ENCODE measurements around the gene SLC29A3. TPM values are rescaled to one million over a fixed set of nuclear protein-coding genes. Genes with fewer than 3 reads are reported as not detected.

The SLC29A3 gene
- total RNA-seq, 3 donors from 2014 or later (not counting 1 experiment from before 2014, with no cell fraction given) = 4.0 to 6.6 (median 5.3) TPM

GRCh38 chr10:71380841-71381240 is 61.8 kb downstream of the SLC29A3 start:
- 50% methylated on average over 1 of the region's 1 CpG for WGBS (ENCODE audit: insufficient coverage)
- H3K4me1 ChIP-seq (ENCODE audit: control insufficient read depth, insufficient read depth, low read length) = peaks cover 26% of the 10 kb centered on the region
- no peaks in the 10 kb centered on the region for H3K9me3 ChIP-seq (ENCODE audit: control insufficient read depth, insufficient read depth, low read length)
- no peak overlapping the region for H3K4me3 Mint-ChIP-seq
- no peaks in the 10 kb centered on the region for H3K27me3 ChIP-seq (ENCODE audit: control insufficient read depth, insufficient read depth, low read length)
- no peak overlapping the region for H3K27ac Mint-ChIP-seq
- H3K36me3 ChIP-seq (ENCODE audit: control insufficient read depth, insufficient read depth, low read length) = no peaks in the 10 kb centered on the region
- H3K27ac ChIP-seq (ENCODE audit: low read length) = no peak overlapping the region
- DNase-seq (no peak), ATAC-seq (no peak)
- H3K4me1 Mint-ChIP-seq = peaks cover 6 to 14% of the 10 kb centered on the region in 2 donors
- intact Hi-C loops (cut with micrococcal nuclease) = loop anchor here (5.0 kb wide), 1 partner anchor 431 kb away; no protein-coding TSS in a partner anchor
- no peaks in the 10 kb centered on the region for H3K27me3 Mint-ChIP-seq (ENCODE audit: low read depth in 2 of 2)
- TF ChIP-seq CTCF (IDR thresholded peaks at IDR 0.05) = no peak
- H3K4me3 ChIP-seq (ENCODE audit: low read length) = no peak overlapping the region
- H3K9me3 Mint-ChIP-seq = no peaks in the 10 kb centered on the region
- H3K36me3 Mint-ChIP-seq = no peaks in the 10 kb centered on the region

- no peak overlapping the region for H3K27ac ChIP-seq (ENCODE audit: low read length)
- H3K4me3 ChIP-seq (ENCODE audit: low read length) = no peak overlapping the region
- Mint-ChIP-seq H3K4me1 (peaks cover 6 to 14% of the 10 kb centered on the region in 2 donors), H3K27me3 (ENCODE audit: low read depth in 2 of 2) (no peaks in the 10 kb centered on the region), H3K9me3 (no peaks in the 10 kb centered on the region), H3K27ac (no peak overlapping the region), H3K4me3 (no peak overlapping the region), H3K36me3 (no peaks in the 10 kb centered on the region)
- DNase-seq = no peak
- no peak for ATAC-seq
- no peaks in the 10 kb centered on the region for H3K36me3 ChIP-seq (ENCODE audit: control insufficient read depth, insufficient read depth, low read length)
- WGBS (ENCODE audit: insufficient coverage) = 89% methylated on average over 3 of the region's 3 CpGs
- H3K9me3 ChIP-seq (ENCODE audit: control insufficient read depth, insufficient read depth, low read length) = no peaks in the 10 kb centered on the region
- no peak for TF ChIP-seq CTCF (IDR thresholded peaks at IDR 0.05)
- no peaks in the 10 kb centered on the region for H3K27me3 ChIP-seq (ENCODE audit: control insufficient read depth, insufficient read depth, low read length)
- peaks cover 26% of the 10 kb centered on the region for H3K4me1 ChIP-seq (ENCODE audit: control insufficient read depth, insufficient read depth, low read length)
- intact Hi-C loops (cut with micrococcal nuclease) = loop anchor here (5.0 kb wide), 1 partner anchor 431 kb away; no protein-coding TSS in a partner anchor
Observed at GRCh38 chr10:71381611-71382010, 62.6 kb downstream of the SLC29A3 start.

GRCh38 chr10:71382028-71382427 is 63.0 kb downstream of the SLC29A3 start:
- no peaks in the 10 kb centered on the region for H3K27me3 ChIP-seq (ENCODE audit: control insufficient read depth, insufficient read depth, low read length)
- H3K9me3 ChIP-seq (ENCODE audit: control insufficient read depth, insufficient read depth, low read length) = no peaks in the 10 kb centered on the region
- no peak for TF ChIP-seq CTCF (IDR thresholded peaks at IDR 0.05)
- no peaks in the 10 kb centered on the region for H3K36me3 Mint-ChIP-seq
- H3K36me3 ChIP-seq (ENCODE audit: control insufficient read depth, insufficient read depth, low read length) = no peaks in the 10 kb centered on the region
- H3K9me3 Mint-ChIP-seq = no peaks in the 10 kb centered on the region
- no peak for ATAC-seq
- 90% methylated on average over 2 of the region's 2 CpGs for WGBS (ENCODE audit: insufficient coverage)
- no peak overlapping the region for H3K27ac Mint-ChIP-seq
- DNase-seq = no peak
- no peaks in the 10 kb centered on the region for H3K27me3 Mint-ChIP-seq (ENCODE audit: low read depth in 2 of 2)
- intact Hi-C loops (cut with micrococcal nuclease) = loop anchor here (5.0 kb wide), 1 partner anchor 430 kb away; no protein-coding TSS in a partner anchor
- H3K4me3 Mint-ChIP-seq = no peak overlapping the region
- H3K27ac ChIP-seq (ENCODE audit: low read length) = no peak overlapping the region
- H3K4me1 Mint-ChIP-seq = peaks cover 6 to 14% of the 10 kb centered on the region in 2 donors
- H3K4me3 ChIP-seq (ENCODE audit: low read length) = no peak overlapping the region
- peaks cover 21% of the 10 kb centered on the region for H3K4me1 ChIP-seq (ENCODE audit: control insufficient read depth, insufficient read depth, low read length)

- Mint-ChIP-seq H3K27me3 (ENCODE audit: low read depth in 2 of 2) (no peaks in the 10 kb centered on the region), H3K9me3 (no peaks in the 10 kb centered on the region), H3K4me3 (no peak overlapping the region), H3K27ac (no peak overlapping the region), H3K4me1 (peaks cover under 1 to 8% of the 10 kb centered on the region in 2 donors), H3K36me3 (no peaks in the 10 kb centered on the region)
- Histone ChIP-seq H3K27ac (ENCODE audit: low read length) (no peak overlapping the region), H3K9me3 (ENCODE audit: control insufficient read depth, insufficient read depth, low read length) (no peaks in the 10 kb centered on the region), H3K4me3 (ENCODE audit: low read length) (no peak overlapping the region), H3K27me3 (ENCODE audit: control insufficient read depth, insufficient read depth, low read length) (no peaks in the 10 kb centered on the region), H3K36me3 (ENCODE audit: control insufficient read depth, insufficient read depth, low read length) (no peaks in the 10 kb centered on the region), H3K4me1 (ENCODE audit: control insufficient read depth, insufficient read depth, low read length) (peaks cover 16% of the 10 kb centered on the region)
- DNase-seq (no peak), ATAC-seq (no peak)
- TF ChIP-seq CTCF (IDR thresholded peaks at IDR 0.05) = no peak
- intact Hi-C loops (cut with micrococcal nuclease) = loop anchor here (5.0 kb wide), 1 partner anchor 430 kb away; no protein-coding TSS in a partner anchor
- WGBS (ENCODE audit: insufficient coverage) = 100% methylated on average over 1 of the region's 1 CpG
Observed at GRCh38 chr10:71382757-71383156, 63.7 kb downstream of the SLC29A3 start.

Measured in natural killer cell (primary cell).